ENCODE results near the gene FAM227B.
"Not testable (repeated sequence)": the region's sequence is repeated elsewhere in the genome, so short reads cannot be mapped to it uniquely, and the experiment has no call there.

The FAM227B gene

GRCh38 chr15:49354439-49354838 is 266.2 kb downstream of the FAM227B start:
- DNase-seq, result not testable (repeated sequence)

GRCh38 chr15:49343546-49343945 is 277.1 kb downstream of the FAM227B start:
- DNase-seq, result no peak

DNA sequence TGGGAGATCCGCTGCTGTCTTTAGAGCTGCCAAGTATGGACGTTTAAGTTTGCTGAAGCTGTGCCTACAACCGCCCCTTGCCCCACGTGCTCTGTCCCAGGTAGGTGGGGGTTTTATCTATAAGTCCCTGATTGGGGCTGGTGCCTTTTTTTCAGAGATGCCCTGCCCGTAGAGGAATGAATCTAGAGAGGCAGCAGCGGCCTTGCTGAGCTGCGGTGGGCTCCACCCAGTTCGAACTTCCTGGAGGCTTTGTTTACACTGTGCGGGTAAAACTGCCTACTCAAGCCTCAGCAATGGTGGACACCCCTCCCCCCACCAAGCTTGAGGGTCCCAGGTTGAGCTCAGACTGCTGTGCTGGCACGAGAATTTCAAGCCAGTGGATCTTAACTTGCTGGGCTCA is 281.0 kb downstream of the FAM227B start:
- no peak for DNase-seq

DNA sequence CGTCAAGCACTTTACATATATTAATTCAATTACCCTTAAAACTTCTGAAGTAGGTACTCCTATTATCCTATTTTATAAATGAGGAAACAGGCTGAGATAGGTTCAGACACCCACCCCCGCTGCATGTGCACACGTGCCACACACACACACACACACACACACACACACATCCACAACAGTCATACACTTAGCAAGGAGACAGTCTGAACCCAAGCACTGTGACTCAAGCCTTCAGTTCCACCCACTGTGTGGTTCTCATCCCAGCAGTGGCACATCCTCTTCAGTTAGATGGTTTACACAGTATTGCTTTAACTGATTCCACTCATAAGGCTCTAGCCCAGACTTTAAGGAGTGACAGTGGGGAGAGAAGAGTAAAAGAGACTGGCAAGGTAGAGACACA is 288.7 kb downstream of the FAM227B start:
- no peak for DNase-seq

DNA sequence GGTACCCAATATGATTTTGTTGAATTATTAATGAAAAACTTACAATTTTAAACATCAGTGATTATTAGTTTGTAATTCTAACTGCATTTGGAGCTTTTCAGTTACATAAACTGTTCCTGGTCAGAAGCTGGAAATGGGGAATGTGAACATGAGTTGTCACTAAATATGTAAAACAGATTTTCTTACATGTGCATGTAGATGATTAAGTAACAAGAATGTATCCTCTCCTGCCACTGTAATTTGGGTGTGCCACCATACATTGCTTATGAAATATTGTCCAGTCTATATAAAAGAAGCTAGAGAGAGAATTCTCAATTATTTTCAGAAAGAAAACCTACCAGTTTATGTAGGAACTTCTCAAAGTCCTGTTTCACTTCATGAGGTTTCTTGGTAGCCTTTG is 289.2 kb downstream of the FAM227B start:
- DNase-seq, result no peak

- no peak for DNase-seq
Observed at GRCh38 chr15:49330166-49330565, 290.5 kb downstream of the FAM227B start.

GRCh38 chr15:49328941-49329340 is 291.7 kb downstream of the FAM227B start:
- DNase-seq, result no peak

DNA sequence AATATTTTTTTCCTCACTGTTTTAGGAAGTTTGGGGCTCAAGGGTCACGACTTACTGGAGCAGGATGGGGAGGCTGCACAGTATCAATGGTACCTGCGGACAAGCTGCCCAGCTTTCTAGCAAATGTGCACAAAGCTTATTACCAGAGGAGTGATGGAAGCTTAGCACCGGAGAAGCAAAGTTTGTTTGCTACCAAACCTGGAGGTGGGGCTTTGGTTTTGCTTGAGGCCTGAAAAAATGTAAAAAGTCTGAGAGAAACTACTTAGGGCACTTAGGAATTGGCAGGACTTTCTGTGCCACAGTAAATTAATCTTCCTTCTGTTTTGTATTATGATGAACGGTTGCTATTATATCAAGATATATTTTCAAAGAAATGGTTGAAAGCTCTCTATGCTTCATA is 292.7 kb downstream of the FAM227B start:
- no peak for DNase-seq

- no peak for DNase-seq
Observed at GRCh38 chr15:49323207-49323606, 297.4 kb downstream of the FAM227B start.

GRCh38 chr15:49320351-49320750 is 300.3 kb downstream of the FAM227B start:
- DNase-seq, result no peak

GRCh38 chr15:49315391-49315823 is 305.2 kb downstream of the FAM227B start:
- DNase-seq, result no peak

- DNase-seq, result no peak
Observed at GRCh38 chr15:49314716-49315115, 305.9 kb downstream of the FAM227B start.

- no peak for DNase-seq
Observed at GRCh38 chr15:49313650-49314049, 307.0 kb downstream of the FAM227B start.

GRCh38 chr15:49309889-49310288 is 310.7 kb downstream of the FAM227B start:
- no peak for DNase-seq

- no peak for DNase-seq
Observed at GRCh38 chr15:49308686-49309085, 311.9 kb downstream of the FAM227B start.

- DNase-seq, result no peak
Observed at GRCh38 chr15:49306551-49306950, 314.1 kb downstream of the FAM227B start.

GRCh38 chr15:49303003-49303402 is 317.6 kb downstream of the FAM227B start:
- no peak for DNase-seq

DNA sequence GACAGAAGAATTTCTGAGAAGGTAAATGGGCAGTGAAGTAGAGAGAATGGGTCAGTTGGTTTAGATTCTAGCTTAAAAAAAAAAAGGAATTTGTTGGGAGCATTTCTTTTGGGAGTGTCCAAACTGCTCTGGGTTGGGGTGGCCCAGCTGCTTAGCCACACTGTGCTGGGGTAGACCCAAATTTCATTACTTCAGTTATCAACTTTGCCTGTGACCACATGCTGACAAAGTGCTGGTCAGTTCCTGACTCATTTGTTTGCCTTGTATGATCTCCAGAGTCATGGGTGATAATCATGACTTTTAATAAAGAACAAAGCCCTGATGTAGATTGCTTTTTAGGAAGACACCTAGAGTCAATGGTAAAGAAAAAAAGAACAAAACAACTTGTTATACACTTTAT is 319.1 kb downstream of the FAM227B start:
- no peak for DNase-seq

DNA sequence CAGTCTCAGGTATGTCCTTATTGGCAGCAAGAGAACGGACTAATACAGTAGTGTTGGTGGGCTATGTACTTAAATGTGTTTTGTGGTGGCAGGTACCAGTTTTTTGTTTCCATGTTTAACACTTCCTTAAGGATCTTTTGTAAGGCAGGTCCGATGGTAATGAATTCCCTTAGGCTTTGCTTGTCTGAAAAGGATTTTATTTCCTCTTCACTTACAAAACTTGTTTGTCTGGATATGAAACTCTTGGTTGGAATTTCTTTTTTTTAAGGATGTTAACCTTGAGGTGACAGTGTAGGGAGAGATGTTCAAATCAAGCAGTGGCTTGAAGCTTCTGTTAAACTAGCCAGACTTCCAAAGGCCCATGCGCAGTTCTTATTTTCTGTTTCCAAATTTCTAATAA is 319.8 kb downstream of the FAM227B start:
- no peak for DNase-seq

- no peak for DNase-seq
Observed at GRCh38 chr15:49297584-49297983, 323.0 kb downstream of the FAM227B start.

GRCh38 chr15:49296258-49296657 is 324.4 kb downstream of the FAM227B start:
- DNase-seq, result no peak

GRCh38 chr15:49293941-49294340 is 326.7 kb downstream of the FAM227B start:
- DNase-seq, result no peak

DNA sequence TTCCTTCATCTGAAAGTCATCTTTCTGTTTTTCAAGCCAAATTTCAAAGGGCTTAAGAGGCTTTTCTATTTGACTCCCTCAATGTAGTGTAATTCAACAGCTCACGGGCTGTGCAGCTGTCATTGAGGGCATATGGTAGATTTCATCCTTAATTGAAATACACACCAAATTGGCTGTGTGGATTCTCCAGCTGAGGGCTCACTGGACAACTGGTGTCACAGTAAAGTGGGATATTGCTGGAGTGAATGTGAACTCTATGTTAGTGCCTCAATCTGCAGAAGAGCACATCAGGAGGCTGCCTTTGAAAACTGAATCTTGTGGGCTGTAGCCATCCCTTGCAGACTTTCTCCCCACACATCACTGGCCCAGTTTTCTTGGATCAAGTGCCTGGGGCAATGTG is 330.4 kb downstream of the FAM227B start:
- no peak for DNase-seq

- DNase-seq, result no peak
Observed at GRCh38 chr15:49288391-49288790, 332.2 kb downstream of the FAM227B start.

DNA sequence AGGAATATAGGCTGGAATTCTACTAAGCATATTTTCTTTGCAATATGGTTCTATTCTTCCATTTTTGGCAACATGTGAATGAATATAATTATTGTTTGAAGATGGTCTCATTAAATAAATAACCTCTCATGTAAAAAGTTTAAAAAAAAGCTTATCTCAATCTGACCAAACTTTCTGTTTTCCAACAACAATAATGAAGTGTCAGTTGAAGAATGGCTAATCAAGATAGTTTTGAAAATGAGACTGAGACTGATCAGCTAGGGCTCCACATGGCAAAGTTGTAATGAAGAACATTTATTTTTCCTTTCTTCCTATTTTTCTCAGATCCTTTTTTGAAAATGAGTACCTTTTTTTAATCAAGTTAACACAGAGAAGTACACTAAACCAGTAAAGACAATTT is 333.1 kb downstream of the FAM227B start:
- DNase-seq, result no peak
